ENCODE results near the gene BARD1. TPM values are rescaled to one million over a fixed set of nuclear protein-coding genes. Genes with fewer than 3 reads are reported as not detected.

The BARD1 gene
- total and polyA plus RNA-seq, 2 of the 13 experiments (the other 11 are each of a cell fraction or from before 2014, with no cell fraction given): 5.3 to 30.4 TPM

- H3K4me1 ChIP-seq (ENCODE audit: insufficient read depth, low read length): no peaks in the 10 kb centered on the region
- no peak for TF ChIP-seq FOXC1 (CRISPR knock-in tag; IDR thresholded peaks at IDR 0.05; ENCODE audit: borderline replicate concordance)
- H3K9me3 ChIP-seq (ENCODE audit: low read length): no peaks in the 10 kb centered on the region
- no peak for DNase-seq (ENCODE audit: low spot score)
- no peak overlapping the region for H2AFZ ChIP-seq (ENCODE audit: low read length)
- no peaks in the 10 kb centered on the region for H4K20me1 ChIP-seq (ENCODE audit: insufficient read depth, low read length)
- H3K4me2 ChIP-seq (ENCODE audit: low read depth, low read length): no peak overlapping the region
- H3K79me2 ChIP-seq (ENCODE audit: insufficient read depth, low read length): no peaks in the 10 kb centered on the region
- no peaks in the 10 kb centered on the region for H3K36me3 ChIP-seq (replicated peaks in 1 of 2; ENCODE audit: control insufficient read depth in 1 of 2, insufficient read depth in 2 of 2, low read length in 2 of 2)
- no peak; the same call in 2 of the 3 replicates for ATAC-seq
- H3K9ac ChIP-seq (ENCODE audit: insufficient read depth, low read depth, low read length): no peak overlapping the region
- POLR2A ChIA-PET: no interaction called here
- in situ Hi-C loops (cut with HindIII; ENCODE audit: extremely low pct_ligation_motif_present, low pct_unique_long_range_greater_than_20kb) (no loop called here), intact Hi-C loops (cut with micrococcal nuclease; ENCODE audit: unreplicated experiment) (no loop called here)
- no peaks in the 10 kb centered on the region for H3K27me3 ChIP-seq (ENCODE audit: control insufficient read depth in 1 of 2, insufficient read depth in 2 of 2, low read length in 2 of 2)
- WGBS (ENCODE audit: low lambda C conversion rate): 0% methylated on average over 1 of the region's 1 CpG
- H3K4me3 ChIP-seq (replicated peaks in 1 of 3; ENCODE audit: insufficient read depth in 1 of 3, low read depth in 2 of 3, low read length in 3 of 3): no peak overlapping the region
- FAIRE-seq: no peak
- no TSS peak for BruUV-seq (replicated peaks)
- no peak overlapping the region for H3K27ac ChIP-seq (ENCODE audit: extremely low read length, insufficient read depth, low read length)
- CTCF ChIA-PET (ENCODE audit: low intra/inter-chr PET ratio, low total read pairs): no interaction called here
Observed at GRCh38 chr2:214715025-214715424, 94.5 kb downstream of the BARD1 start.

GRCh38 chr2:214713080-214713830, 96.2 kb downstream of the BARD1 start:
- Histone ChIP-seq H2AFZ (ENCODE audit: low read length) (no peak overlapping the region), H3K9ac (ENCODE audit: insufficient read depth, low read depth, low read length) (no peak overlapping the region), H3K27me3 (ENCODE audit: control insufficient read depth in 1 of 2, insufficient read depth in 2 of 2, low read length in 2 of 2) (no peaks in the 10 kb centered on the region), H3K4me1 (ENCODE audit: insufficient read depth, low read length) (no peaks in the 10 kb centered on the region), H3K9me3 (ENCODE audit: low read length) (no peaks in the 10 kb centered on the region), H3K36me3 (replicated peaks in 1 of 2; ENCODE audit: control insufficient read depth in 1 of 2, insufficient read depth in 2 of 2, low read length in 2 of 2) (no peaks in the 10 kb centered on the region), H3K27ac (ENCODE audit: extremely low read length, insufficient read depth, low read length) (no peak overlapping the region), H3K4me2 (ENCODE audit: low read depth, low read length) (no peak overlapping the region), H3K79me2 (ENCODE audit: insufficient read depth, low read length) (no peaks in the 10 kb centered on the region), H4K20me1 (ENCODE audit: insufficient read depth, low read length) (no peaks in the 10 kb centered on the region), H3K4me3 (replicated peaks in 1 of 3; ENCODE audit: insufficient read depth in 1 of 3, low read depth in 2 of 3, low read length in 3 of 3) (no peak overlapping the region)
- POLR2A ChIA-PET: no interaction called here
- no peak for FAIRE-seq
- no peak for TF ChIP-seq MED1 (CRISPR knock-in tag; IDR thresholded peaks at IDR 0.05)
- peak; percentile 77 for TF ChIP-seq MAFF (IDR thresholded peaks at IDR 0.05; ENCODE audit: low read depth, low read length)
- TF ChIP-seq MAFK (conservative IDR thresholded peaks at IDR 0.05 in 1 of 2, IDR thresholded peaks at IDR 0.05 in 1 of 2; ENCODE audit: low read length in 2 of 2): peak; percentile 71 to 89
- no peak for TF ChIP-seq HHEX (CRISPR knock-in tag; IDR thresholded peaks at IDR 0.05)
- 41% methylated on average over 8 of the region's 8 CpGs for WGBS (ENCODE audit: low lambda C conversion rate)
- intact Hi-C loops (cut with micrococcal nuclease; ENCODE audit: unreplicated experiment) (no loop called here), in situ Hi-C loops (cut with HindIII; ENCODE audit: extremely low pct_ligation_motif_present, low pct_unique_long_range_greater_than_20kb) (no loop called here)
- no peak for DNase-seq (ENCODE audit: low spot score)
- no peak for ATAC-seq
- BruUV-seq (replicated peaks): no TSS peak
- CTCF ChIA-PET (ENCODE audit: low intra/inter-chr PET ratio, low total read pairs): no interaction called here
